Panc1 (cell line): ENCODE results near the gene CCDC70. TPM values are rescaled to one million over a fixed set of nuclear protein-coding genes. Genes with fewer than 3 reads are reported as not detected.

Experiments used
- ATAC-seq: fragments of 200-7000 bp; cut with Tn5 transposase; 2 replicates; pipeline ENCODE4 v1.9.1; 2020; ENCODE audit warnings: mild to moderate bottlenecking, moderate library complexity
- BruUV-seq: library from RNA; stranded (reverse); fragments of 400-500 nt; replicated peaks from 2 replicates; lab custom pipeline; 2021; lab: Mats Ljungman, UMichigan
- CTCF ChIA-PET: fragments of 300-600 bp; sonication (Branson Sonifier 250); formaldehyde crosslinking; loops from one replicate; lab custom pipeline; 2022; ENCODE audit warnings: antibody characterized with exemption; lab: Charles Lee
- POLR2A ChIA-PET: fragments of 300-600 bp; sonication (Branson Sonifier 250); formaldehyde crosslinking; loops from one replicate; lab custom pipeline; 2022; ENCODE audit warnings: antibody characterized with exemption; lab: Charles Lee
- DNase-seq: peaks from one replicate; pipeline ENCODE4 v3.0.0-alpha.2; 2010; ENCODE audit warnings: low read depth, low spot score
- H3K27ac ChIP-seq: 2 replicates; pipeline ENCODE4 v1.5.1; 2011; ENCODE audit warnings: mild to moderate bottlenecking, low read length, inconsistent platforms
- H3K27me3 ChIP-seq: fragments of 200-500 bp; sonication (Bioruptor generic); 2 replicates; pipeline ENCODE4 v1.6.0; 2014; ENCODE audit warnings: low read length, inconsistent platforms; ENCODE audit not compliant: control insufficient read depth, insufficient read depth
- H3K36me3 ChIP-seq: fragments of 200-500 bp; sonication (Bioruptor generic); 2 replicates; pipeline ENCODE4 v1.5.1; 2014; ENCODE audit warnings: inconsistent platforms, mild to moderate bottlenecking, low read length, moderate library complexity; ENCODE audit not compliant: control insufficient read depth, insufficient read depth
- H3K4me1 ChIP-seq: 2 replicates; pipeline ENCODE4 v1.5.1; 2011; ENCODE audit warnings: inconsistent platforms, mild to moderate bottlenecking, low read length, moderate library complexity; ENCODE audit not compliant: control insufficient read depth, insufficient read depth
- H3K4me3 ChIP-seq, 2 experiments: 2 replicates each; pipeline ENCODE4 v1.5.1; 2011 to 2012; ENCODE audit warnings: low read depth in 2 of 2, low read length in 2 of 2, mild to moderate bottlenecking in 2 of 2, inconsistent platforms in 1 of 2, moderate library complexity in 1 of 2
- H3K9me3 ChIP-seq: fragments of 200-500 bp; sonication (Bioruptor generic); 2 replicates; pipeline ENCODE4 v1.5.1; 2014; ENCODE audit warnings: low read depth, mild to moderate bottlenecking, inconsistent platforms, low read length, moderate library complexity; ENCODE audit not compliant: control insufficient read depth, insufficient read depth
- POLR2AphosphoS5 ChIP-seq: IDR thresholded peaks from 2 replicates; pipeline ENCODE4 v1.6.1; 2012; ENCODE audit warnings: mild to moderate bottlenecking, low read depth, low read length, moderate library complexity
- REST ChIP-seq, 2 experiments: IDR thresholded peaks; 2 replicates each; pipeline ENCODE4 v1.6.1; 2011 to 2012; ENCODE audit warnings: low read depth in 2 of 2, control low read depth in 1 of 2, low read length in 1 of 2, mild to moderate bottlenecking in 1 of 2, moderate library complexity in 1 of 2; ENCODE audit not compliant: insufficient read depth in 1 of 2
- SIN3A ChIP-seq: IDR thresholded peaks from 2 replicates; pipeline ENCODE4 v1.6.1; 2012; ENCODE audit warnings: low read depth, mild to moderate bottlenecking, low read length, moderate library complexity, borderline replicate concordance; ENCODE audit not compliant: insufficient read depth
- TCF7L2 ChIP-seq: IDR thresholded peaks from 2 replicates; pipeline ENCODE4 v1.6.1; 2011; ENCODE audit warnings: mild to moderate bottlenecking, low read depth, low read length, inconsistent platforms
- in situ Hi-C: cut with HindIII; loops from 2 replicates; pipeline ENCODE4 v1.10.0; 2016; ENCODE audit warnings: low sequenced_read_pairs, low pct_unique_long_range_greater_than_20kb
- intact Hi-C: fragments of 100-400 bp; cut with micrococcal nuclease; formaldehyde crosslinking; loops from one replicate; pipeline ENCODE4 v1.10.0; 2022; ENCODE audit not compliant: unreplicated experiment
- total RNA-seq: library from RNA; stranded (reverse); gene quantifications from one replicate; pipeline ENCODE4 v1.2.1, GENCODE V29; 2021; ENCODE audit not compliant: unreplicated experiment
- TF ChIP-seq, protein P1 (sequence below): fragments of 450-650 bp; IDR thresholded peaks from 2 replicates; pipeline ENCODE4 v1.5.1; 2017; ENCODE audit warnings: mild to moderate bottlenecking

The CCDC70 gene
- total RNA-seq, 1 experiment from 2014 or later: not detected

- Histone ChIP-seq H3K4me1 (no peaks in the 10 kb centered on the region), H3K9me3 (no peaks in the 10 kb centered on the region), H3K27ac (no peak overlapping the region), H3K4me3 (no peak overlapping the region), H3K36me3 (no peaks in the 10 kb centered on the region), H3K27me3 (peaks cover 3% of the 10 kb centered on the region; the same call in 1 of the 2 replicates)
- ATAC-seq: no peak
- intact Hi-C loops: no loop called here
- CTCF ChIA-PET: no interaction called here
- DNase-seq: no peak
- POLR2A ChIA-PET: no interaction called here
- in situ Hi-C loops: no loop called here
- no TSS peak for BruUV-seq
- TF ChIP-seq, protein P1, sequence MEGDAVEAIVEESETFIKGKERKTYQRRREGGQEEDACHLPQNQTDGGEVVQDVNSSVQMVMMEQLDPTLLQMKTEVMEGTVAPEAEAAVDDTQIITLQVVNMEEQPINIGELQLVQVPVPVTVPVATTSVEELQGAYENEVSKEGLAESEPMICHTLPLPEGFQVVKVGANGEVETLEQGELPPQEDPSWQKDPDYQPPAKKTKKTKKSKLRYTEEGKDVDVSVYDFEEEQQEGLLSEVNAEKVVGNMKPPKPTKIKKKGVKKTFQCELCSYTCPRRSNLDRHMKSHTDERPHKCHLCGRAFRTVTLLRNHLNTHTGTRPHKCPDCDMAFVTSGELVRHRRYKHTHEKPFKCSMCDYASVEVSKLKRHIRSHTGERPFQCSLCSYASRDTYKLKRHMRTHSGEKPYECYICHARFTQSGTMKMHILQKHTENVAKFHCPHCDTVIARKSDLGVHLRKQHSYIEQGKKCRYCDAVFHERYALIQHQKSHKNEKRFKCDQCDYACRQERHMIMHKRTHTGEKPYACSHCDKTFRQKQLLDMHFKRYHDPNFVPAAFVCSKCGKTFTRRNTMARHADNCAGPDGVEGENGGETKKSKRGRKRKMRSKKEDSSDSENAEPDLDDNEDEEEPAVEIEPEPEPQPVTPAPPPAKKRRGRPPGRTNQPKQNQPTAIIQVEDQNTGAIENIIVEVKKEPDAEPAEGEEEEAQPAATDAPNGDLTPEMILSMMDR: no peak
- TF ChIP-seq SIN3A (no peak), REST (IDR thresholded peaks at IDR 0.05; ENCODE audit: insufficient read depth in 1 of 2, low read depth in 2 of 2, low read length in 1 of 2) (no peak), POLR2AphosphoS5 (no peak), TCF7L2 (no peak)
Measured at GRCh38 chr13:51841732-51842131, 20.0 kb upstream of the CCDC70 start.

DNA sequence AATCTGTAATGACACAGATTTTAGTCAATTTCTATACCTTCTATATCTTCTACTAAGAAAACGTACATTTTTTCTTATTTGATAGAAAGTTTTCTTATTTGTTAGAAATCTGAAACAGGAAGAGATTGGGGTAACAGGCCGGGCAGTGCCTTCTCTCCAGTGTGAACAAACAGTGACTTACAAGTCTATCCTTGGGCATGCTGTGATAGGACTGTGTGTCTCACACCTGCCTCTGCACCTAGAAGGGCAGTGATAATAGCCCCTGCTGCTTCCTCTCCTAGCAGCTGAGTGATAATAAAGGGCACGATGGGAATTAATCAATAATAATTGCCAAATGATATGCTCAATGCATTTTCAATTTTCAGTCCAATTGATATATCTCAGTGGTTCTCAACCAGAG lies 18.2 kb upstream of the CCDC70 start:
- Histone ChIP-seq H3K4me1 (no peaks in the 10 kb centered on the region), H3K9me3 (no peaks in the 10 kb centered on the region), H3K27ac (no peak overlapping the region), H3K4me3 (no peak overlapping the region), H3K36me3 (no peaks in the 10 kb centered on the region), H3K27me3 (peaks cover 3% of the 10 kb centered on the region; the same call in 1 of the 2 replicates)
- ChIA-PET POLR2A (no interaction called here), CTCF (interaction anchor here (0.7 kb wide), 1 partner anchor 10 kb away, joined by 3 read pairs; no protein-coding TSS in a partner anchor)
- intact Hi-C loops: no loop called here
- ATAC-seq: no peak
- in situ Hi-C loops: no loop called here
- TF ChIP-seq, protein P1: no peak
- TF ChIP-seq SIN3A (no peak), TCF7L2 (no peak), REST (IDR thresholded peaks at IDR 0.05; ENCODE audit: insufficient read depth in 1 of 2, low read depth in 2 of 2, low read length in 1 of 2) (no peak), POLR2AphosphoS5 (no peak)
- no TSS peak for BruUV-seq
- no peak for DNase-seq
